Prostate gland (tissue), 2 donors: ENCODE results near the gene SLC6A6.

Experiments
- POLR2A ChIP-seq: fragments of 450-650 bp; IDR thresholded peaks from one replicate; pipeline ENCODE4 v1.6.1; 2016; ENCODE audit warnings: antibody characterized with exemption, mild to moderate bottlenecking
- TF ChIP-seq, protein P1 (sequence below), 4 experiments: fragments of 200-600 bp in 2 of 4; fragments of 450-650 bp in 2 of 4; sonication (generic) in 2 of 4; IDR thresholded peaks; 1 replicate in 3 of 4; 2 replicates in 1 of 4; pipeline ENCODE4 v1.5.1; 2016 to 2019; ENCODE audit warnings: antibody characterized with exemption in 4 of 4, mild to moderate bottlenecking in 2 of 4, moderate library complexity in 2 of 4

DNA sequence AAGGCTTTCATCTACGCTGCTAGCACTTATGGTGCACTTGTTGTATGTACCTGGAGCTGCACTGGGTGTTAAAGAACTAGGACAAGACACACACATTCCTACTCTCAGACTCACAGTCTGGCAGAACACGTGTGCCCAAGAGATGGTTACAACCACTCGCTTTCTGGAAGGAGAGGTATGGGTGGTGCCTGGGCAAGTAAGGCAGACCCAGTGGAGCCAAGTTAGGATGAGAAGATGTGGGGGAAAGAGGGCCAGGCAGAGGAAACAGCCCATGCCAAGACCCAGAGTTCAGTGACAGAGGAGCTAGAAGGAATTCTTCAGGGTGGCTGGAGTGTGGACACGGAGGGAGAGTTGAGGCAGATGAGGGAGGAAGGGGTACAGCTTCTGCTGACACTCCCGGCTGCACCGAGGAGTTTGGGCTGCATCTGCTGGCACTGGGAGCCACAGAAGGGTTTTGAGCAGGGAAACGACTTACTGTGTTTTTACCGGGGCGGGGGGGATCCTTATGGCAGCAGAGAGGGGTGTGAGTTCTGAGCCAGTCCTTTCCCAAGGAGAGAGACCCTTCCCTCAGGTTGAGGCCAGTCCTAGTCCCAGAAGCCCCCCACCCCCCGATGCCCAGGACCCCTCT is 78.7 kb downstream of the SLC6A6 start:
- no peak for TF ChIP-seq POLR2A
- TF ChIP-seq, protein P1, sequence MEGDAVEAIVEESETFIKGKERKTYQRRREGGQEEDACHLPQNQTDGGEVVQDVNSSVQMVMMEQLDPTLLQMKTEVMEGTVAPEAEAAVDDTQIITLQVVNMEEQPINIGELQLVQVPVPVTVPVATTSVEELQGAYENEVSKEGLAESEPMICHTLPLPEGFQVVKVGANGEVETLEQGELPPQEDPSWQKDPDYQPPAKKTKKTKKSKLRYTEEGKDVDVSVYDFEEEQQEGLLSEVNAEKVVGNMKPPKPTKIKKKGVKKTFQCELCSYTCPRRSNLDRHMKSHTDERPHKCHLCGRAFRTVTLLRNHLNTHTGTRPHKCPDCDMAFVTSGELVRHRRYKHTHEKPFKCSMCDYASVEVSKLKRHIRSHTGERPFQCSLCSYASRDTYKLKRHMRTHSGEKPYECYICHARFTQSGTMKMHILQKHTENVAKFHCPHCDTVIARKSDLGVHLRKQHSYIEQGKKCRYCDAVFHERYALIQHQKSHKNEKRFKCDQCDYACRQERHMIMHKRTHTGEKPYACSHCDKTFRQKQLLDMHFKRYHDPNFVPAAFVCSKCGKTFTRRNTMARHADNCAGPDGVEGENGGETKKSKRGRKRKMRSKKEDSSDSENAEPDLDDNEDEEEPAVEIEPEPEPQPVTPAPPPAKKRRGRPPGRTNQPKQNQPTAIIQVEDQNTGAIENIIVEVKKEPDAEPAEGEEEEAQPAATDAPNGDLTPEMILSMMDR (IDR thresholded peaks at IDR 0.05): no peak
